Heart left ventricle (tissue), 16 donors: ENCODE measurements around the gene MRTFA. TPM values are rescaled to one million over a fixed set of nuclear protein-coding genes. Genes with fewer than 3 reads are reported as not detected.

Experiments
- ATAC-seq, 4 donors: fragments of 200-7000 bp; cut with Tn5 transposase; one replicate each; pipeline ENCODE4 v1.9.1; 2020 to 2022; ENCODE audit warnings: moderate library complexity in 4 of 4, mild to moderate bottlenecking in 3 of 4, moderate number of reproducible peaks in 1 of 4
- DNase-seq, 5 donors: peaks; one replicate each; pipeline ENCODE4 v3.0.0-alpha.2; 2020
- H3K27ac ChIP-seq, 12 donors: fragments of 200-600 bp; sonication (generic) in 4 of 12; one replicate each; pipeline versions ENCODE4 v1.5.0 to v1.8.0; 2016 to 2022; ENCODE audit warnings: mild to moderate bottlenecking in 2 of 12
- H3K27me3 ChIP-seq, 9 donors: fragments of 200-600 bp; sonication (generic) in 2 of 9; one replicate each; pipeline versions ENCODE4 v1.5.1 to v1.8.0; 2016 to 2022; ENCODE audit warnings: mild to moderate bottlenecking in 3 of 9
- H3K36me3 ChIP-seq, 9 donors: fragments of 200-600 bp; sonication (generic) in 2 of 9; one replicate each; pipeline versions ENCODE4 v1.5.0 to v1.8.0; 2018 to 2022; ENCODE audit warnings: mild to moderate bottlenecking in 2 of 9
- H3K4me1 ChIP-seq, 12 donors: fragments of 200-600 bp; sonication (generic) in 4 of 12; one replicate each; pipeline versions ENCODE4 v1.5.0 to v1.8.0; 2016 to 2022; ENCODE audit warnings: mild to moderate bottlenecking in 3 of 12
- H3K4me3 ChIP-seq, 12 donors: fragments of 200-600 bp; sonication (generic) in 4 of 12; one replicate each; pipeline versions ENCODE4 v1.5.0 to v1.8.0; 2017 to 2022; ENCODE audit warnings: mild to moderate bottlenecking in 9 of 12, moderate library complexity in 4 of 12
- H3K9me3 ChIP-seq, 12 donors: fragments of 200-600 bp; sonication (generic) in 4 of 12; one replicate each; pipeline versions ENCODE4 v1.5.0 to v1.8.0; 2016 to 2022; ENCODE audit warnings: mild to moderate bottlenecking in 1 of 12
- CTCF ChIP-seq, 12 donors: fragments of 200-600 bp; sonication (generic) in 4 of 12; IDR thresholded peaks; one replicate each; pipeline versions ENCODE4 v1.5.0 to v1.8.0; 2018 to 2022; ENCODE audit warnings: antibody characterized with exemption in 12 of 12, mild to moderate bottlenecking in 5 of 12
- POLR2A ChIP-seq, 2 donors: fragments of 450-650 bp; IDR thresholded peaks; one replicate each; pipeline ENCODE4 v1.6.1; 2017; ENCODE audit warnings: antibody characterized with exemption in 2 of 2, mild to moderate bottlenecking in 2 of 2, moderate library complexity in 2 of 2
- WGBS, 4 donors: extraction: QIAGEN DNeasy Blood & Tissue Kit in 2 of 4; methylation state at CpG; one replicate each; pipeline versions ENCODE4 v1.1.5 to v1.1.7; 2013 to 2018; 5-methylcytosine and 5-hydroxymethylcytosine counted together
- intact Hi-C, 10 donors: fragments of 100-400 bp; cut with DNase I; formaldehyde crosslinking; loops; one replicate each; pipeline versions ENCODE4 v1.11.1 to v1.14.2; 2022
- polyA plus RNA-seq, 2 donors: library from polyadenylated mRNA; stranded (reverse); fragments of 200-250 nt; gene quantifications; one replicate each; pipeline ENCODE4 v1.2.3, GENCODE V29; 2013
- total RNA-seq, 9 donors: library from RNA; depleted of rRNA in 2 of 9; stranded (reverse); fragments of >200 nt in 2 of 9; fragmentation: NEBNext Ultra II Directional in 3 of 9; extraction: Animal tissue kit (Norgen Biotek cat#: 25700) in 3 of 9; gene quantifications; one replicate each; pipeline versions ENCODE4 v1.1.0 to v1.2.4, GENCODE V29; 2016 to 2023
- donor health status: ischemic (EF 13 %, LVEDD 7.1; RV severe dilation, severe dysfunction).
- donor health status: healthy with polysubstance abuse.
- donor health status: DM: no; HTN: yes; CAD: no.
- donor health status: DM: no; HTN: no; CAD: no.
- donor health status: ischemic (EF 25% LVEDD 6.9; RV normal size, moderate dysfunction).
- donor health status: ischemic (EF 25% LVEDD 5.7; RV mildly dilated, moderate dysfunction).
- donor health status: healthy.
- donor health status: DM: yes; HTN: yes; CAD: no.
- donor health status: ischemic (EF 35%, LVEDD 5.7; RV mildly dilated, moderate dysfunction).
- donor health status: nonischemic (EF 11% LVEDD 7.7; RV severe dilation, severe dysfunction).
- donor health status: DM: yes; HTN: yes; CAD: no.
- donor health status: PGD.
- donor health status: ischemic (EF 29% LVEDD 5.4; RV normal size, mild dysfunction).
- donor health status: nonischemic (EF 23%, LVEDD 6.1; RV moderate dilation, normal function).

Gene MRTFA
- total and polyA plus RNA-seq, 11 donors, result 14.0 to 52.6 (median 26.9) TPM

GRCh38 chr22:40452730-40453487 lies 183.6 kb downstream of the MRTFA start:
- peak; percentile 31 to 42 (median 37) for ATAC-seq
- no peaks in the 10 kb centered on the region for H3K27me3 ChIP-seq
- no peak overlapping the region for H3K27ac ChIP-seq
- H3K9me3 ChIP-seq, result no peaks in the 10 kb centered on the region
- H3K36me3 ChIP-seq, result peaks cover 0 to 3% (median 0%) of the 10 kb centered on the region in 9 donors
- DNase-seq, result no peak
- peaks cover 0 to 90% (median 45%) of the 10 kb centered on the region in 12 donors for H3K4me1 ChIP-seq
- intact Hi-C loops, result no loop called here
- TF ChIP-seq POLR2A (IDR thresholded peaks at IDR 0.05), result no peak
- no peak for TF ChIP-seq CTCF (IDR thresholded peaks at IDR 0.05)
- WGBS, 4 donors, result 64 to 72% (median 69%) methylated on average over 11 of the region's 11 CpGs
- H3K4me3 ChIP-seq, result no peak overlapping the region

DNA sequence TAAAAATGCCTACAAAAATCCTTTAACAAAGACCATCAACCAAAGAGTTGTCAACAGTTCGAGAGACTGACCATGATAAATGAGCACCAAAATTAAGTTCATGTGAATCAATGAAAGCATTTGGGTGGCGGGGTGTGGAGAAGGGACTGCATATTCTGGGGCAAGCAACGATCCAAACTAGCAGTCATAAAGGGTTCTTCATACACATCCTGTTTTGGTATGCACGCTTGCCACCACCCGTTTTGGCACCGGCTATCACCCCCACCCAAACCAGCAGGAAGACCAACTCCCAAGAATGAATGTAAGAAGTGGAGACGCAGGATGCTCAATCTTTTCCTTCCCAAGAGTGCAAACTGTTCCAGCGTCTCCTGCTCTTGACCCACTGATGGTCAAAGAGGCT lies 185.3 kb downstream of the MRTFA start:
- DNase-seq (no peak), ATAC-seq (peak; percentile 13 to 57 (median 26))
- peak overlapping the region in 5 of 12 donors; percentile 2 to 36 (median 23) for H3K27ac ChIP-seq
- H3K27me3 ChIP-seq, result no peaks in the 10 kb centered on the region
- H3K9me3 ChIP-seq, result no peaks in the 10 kb centered on the region
- TF ChIP-seq POLR2A (IDR thresholded peaks at IDR 0.05) (no peak), CTCF (IDR thresholded peaks at IDR 0.05) (no peak)
- 46 to 75% (median 63%) methylated on average over 8 of the region's 8 CpGs for WGBS, 4 donors
- peaks cover 0 to 90% (median 44%) of the 10 kb centered on the region in 12 donors for H3K4me1 ChIP-seq
- intact Hi-C loops, result no loop called here
- H3K4me3 ChIP-seq, result no peak overlapping the region
- no peaks in the 10 kb centered on the region for H3K36me3 ChIP-seq

DNA sequence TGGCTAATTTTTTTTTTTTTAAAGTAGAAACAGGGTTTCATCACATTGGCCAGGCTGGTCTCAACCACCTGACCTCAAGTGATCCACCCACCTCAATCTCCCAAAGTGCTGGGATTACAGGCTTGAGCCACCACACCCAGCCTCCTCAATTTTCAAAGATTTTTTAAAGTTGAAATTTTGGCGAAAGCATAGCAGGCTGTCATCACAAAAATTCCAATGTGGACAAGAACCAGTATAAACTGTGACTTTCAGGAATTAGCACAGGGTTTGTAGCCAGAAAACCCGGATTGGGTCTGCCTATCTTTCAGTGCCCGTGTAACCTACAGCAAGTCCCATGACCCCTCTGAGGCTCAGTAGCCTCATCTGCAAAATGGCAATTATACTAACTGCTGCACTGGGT lies 185.9 kb downstream of the MRTFA start:
- Histone ChIP-seq H3K36me3 (no peaks in the 10 kb centered on the region), H3K27me3 (no peaks in the 10 kb centered on the region), H3K4me3 (no peak overlapping the region), H3K4me1 (peaks cover 0 to 90% (median 44%) of the 10 kb centered on the region in 12 donors), H3K27ac (peak overlapping the region in 3 of 12 donors; percentile 18 to 25 (median 23)), H3K9me3 (no peaks in the 10 kb centered on the region)
- TF ChIP-seq CTCF (IDR thresholded peaks at IDR 0.05) (no peak), POLR2A (IDR thresholded peaks at IDR 0.05) (no peak)
- ATAC-seq (no peak), DNase-seq (no peak)
- 60 to 87% (median 80%) methylated on average over 3 of the region's 3 CpGs for WGBS, 4 donors
- intact Hi-C loops, result no loop called here

- TF ChIP-seq POLR2A (IDR thresholded peaks at IDR 0.05) (no peak), CTCF (IDR thresholded peaks at IDR 0.05) (no peak)
- peak overlapping the region in 2 of 12 donors; percentile 40 to 61 for H3K27ac ChIP-seq
- no peaks in the 10 kb centered on the region for H3K27me3 ChIP-seq
- peaks cover 0 to 96% (median 44%) of the 10 kb centered on the region in 12 donors for H3K4me1 ChIP-seq
- ATAC-seq (peak in 2 of 4 donors; percentile 13 to 20), DNase-seq (no peak)
- H3K4me3 ChIP-seq, result no peak overlapping the region
- intact Hi-C loops, result no loop called here
- H3K36me3 ChIP-seq, result no peaks in the 10 kb centered on the region
- H3K9me3 ChIP-seq, result peaks cover 0 to 3% (median 0%) of the 10 kb centered on the region in 12 donors
These were observed 186.9 kb downstream of the MRTFA start for GRCh38 chr22:40449676-40450035.
